SH-SY5Y (cell line): ENCODE measurements around the gene CEPT1.

Source experiments
- GATA2 ChIP-seq: IDR thresholded peaks from 2 replicates; pipeline ENCODE4 v1.6.1; 2011; ENCODE audit warnings: mild to moderate bottlenecking, low read depth, low read length
- GATA3 ChIP-seq: IDR thresholded peaks from 2 replicates; pipeline ENCODE4 v1.6.1; 2011; ENCODE audit warnings: low read depth, mild to moderate bottlenecking, low read length, moderate library complexity

DNA sequence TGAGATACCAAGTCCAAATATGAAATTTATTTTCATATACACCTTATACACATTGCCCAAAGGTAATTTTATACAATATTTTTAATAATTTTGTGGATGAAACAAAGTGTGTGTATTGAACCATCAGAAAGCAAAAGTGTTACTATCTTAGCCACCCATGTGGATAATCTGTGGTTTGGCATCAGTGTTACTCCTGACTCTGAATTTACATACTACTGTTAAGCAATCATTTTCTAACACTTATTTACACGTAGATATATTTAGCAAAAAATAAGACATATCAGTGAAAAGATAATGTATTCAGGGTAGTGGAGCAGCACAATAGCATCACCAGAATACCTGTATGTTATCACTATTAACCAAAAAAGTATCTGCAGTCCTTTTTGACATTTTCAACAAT, 36.7 kb downstream of the CEPT1 start:
- no peak for TF ChIP-seq GATA3
- TF ChIP-seq GATA2: no peak
